Activated T-helper 1 cell treated with Interleukin-2 at 50 U/mL for 16 hours (primary cell): Measurements from ENCODE around the gene PPP1CC.
"Not testable (repeated sequence)": the region's sequence is repeated elsewhere in the genome, so short reads cannot be mapped to it uniquely, and the experiment has no call there.

Experiments
- DNase-seq: peaks from one replicate; pipeline ENCODE4 v3.0.0-alpha.2; 2020; ENCODE audit warnings: low read depth

PPP1CC gene

GRCh38 chr12:110742718-110743570 lies at the start of gene PPP1CC:
TSS of gene PPP1CC (minus strand) at chr12:110742891. CDS start at chr12:110742707, 184 bp downstream.
- DNase-seq = peak; percentile 90

DNA sequence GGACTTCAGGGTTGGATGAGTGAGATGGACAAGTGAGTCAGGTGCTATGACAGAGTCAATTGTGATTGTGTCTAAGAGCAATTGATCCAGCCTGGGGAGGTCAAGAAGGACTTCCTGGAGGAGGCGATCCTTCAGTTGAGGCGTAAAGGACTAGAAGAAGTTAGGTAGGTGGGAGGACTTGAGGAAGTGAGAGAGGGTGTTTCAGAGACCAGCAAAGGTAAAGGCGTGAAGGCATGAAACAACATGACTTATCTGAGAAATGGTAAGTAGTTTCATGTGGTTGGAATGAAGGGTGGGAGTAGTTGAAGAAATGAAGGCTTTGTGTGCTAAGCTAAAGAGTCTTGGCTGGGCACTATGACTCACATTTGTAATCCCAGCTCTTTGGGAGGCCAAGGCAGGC lies 48.9 kb upstream of the PPP1CC start:
- no peak for DNase-seq

- DNase-seq = no peak
These were observed 47.6 kb upstream of the PPP1CC start for GRCh38 chr12:110790301-110790700.

DNA sequence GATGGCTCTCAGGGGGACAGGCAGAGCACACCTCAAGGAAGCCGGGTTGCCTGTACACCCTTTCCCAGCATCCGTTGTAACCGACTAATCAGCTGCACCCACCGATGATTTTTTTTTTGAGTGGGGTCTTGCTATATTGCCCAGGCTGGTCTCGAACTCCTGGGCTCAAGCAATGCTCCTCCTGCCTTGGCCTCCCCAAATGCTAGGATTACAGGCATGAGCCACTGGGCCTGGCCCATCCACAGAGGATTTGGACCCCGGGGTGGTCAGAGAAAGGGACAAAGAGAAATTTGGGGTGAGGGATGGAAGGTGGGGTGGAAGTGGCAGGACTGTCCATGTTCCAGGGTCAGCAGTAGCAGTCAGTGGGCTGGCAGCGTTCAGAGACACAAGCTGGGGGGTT lies 43.3 kb upstream of the PPP1CC start:
- no peak for DNase-seq

- no peak for DNase-seq
These were observed 42.5 kb upstream of the PPP1CC start for GRCh38 chr12:110785240-110785639.

- no peak for DNase-seq
These were observed 40.2 kb upstream of the PPP1CC start for GRCh38 chr12:110782922-110783321.

DNA sequence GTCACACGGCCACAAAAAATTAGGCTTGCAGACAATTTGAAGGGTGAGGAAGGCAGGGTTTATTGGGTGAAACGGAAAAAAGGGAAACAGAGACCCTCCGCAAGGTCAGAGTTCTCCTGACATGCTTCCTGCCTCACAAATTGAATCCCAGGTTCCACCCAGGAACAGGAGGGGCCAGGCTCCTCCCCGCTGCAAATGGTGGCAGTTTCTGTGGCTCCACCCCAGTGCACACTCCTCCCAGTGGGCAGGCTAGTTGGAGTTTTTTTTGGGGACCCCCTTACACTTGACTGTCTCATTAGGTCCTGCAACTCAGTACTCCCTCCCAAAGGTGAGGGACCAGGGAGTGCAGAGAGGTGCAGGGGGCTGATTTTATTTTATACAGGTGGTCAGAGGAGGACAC lies 39.4 kb upstream of the PPP1CC start:
- no peak for DNase-seq

DNA sequence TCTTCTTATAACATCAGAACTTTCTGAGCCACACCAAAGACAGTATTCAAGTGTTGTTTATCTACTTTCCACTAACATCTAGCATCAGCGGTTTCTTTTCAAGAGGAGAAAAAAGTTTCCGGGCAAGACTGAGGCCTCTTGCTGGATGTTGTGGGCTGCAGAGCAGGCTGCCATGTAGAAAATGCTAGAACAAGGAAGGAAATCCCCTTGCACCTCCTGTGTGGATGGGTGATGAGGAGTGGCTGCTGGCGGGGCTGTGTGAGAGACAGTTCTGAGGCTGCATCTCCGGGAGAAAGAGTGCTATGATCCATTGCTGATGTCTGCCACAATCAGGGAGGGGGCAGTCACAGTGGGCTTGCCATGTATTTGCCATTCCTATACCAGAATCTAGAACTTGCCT lies 37.8 kb upstream of the PPP1CC start:
- DNase-seq = peak; percentile 5

DNA sequence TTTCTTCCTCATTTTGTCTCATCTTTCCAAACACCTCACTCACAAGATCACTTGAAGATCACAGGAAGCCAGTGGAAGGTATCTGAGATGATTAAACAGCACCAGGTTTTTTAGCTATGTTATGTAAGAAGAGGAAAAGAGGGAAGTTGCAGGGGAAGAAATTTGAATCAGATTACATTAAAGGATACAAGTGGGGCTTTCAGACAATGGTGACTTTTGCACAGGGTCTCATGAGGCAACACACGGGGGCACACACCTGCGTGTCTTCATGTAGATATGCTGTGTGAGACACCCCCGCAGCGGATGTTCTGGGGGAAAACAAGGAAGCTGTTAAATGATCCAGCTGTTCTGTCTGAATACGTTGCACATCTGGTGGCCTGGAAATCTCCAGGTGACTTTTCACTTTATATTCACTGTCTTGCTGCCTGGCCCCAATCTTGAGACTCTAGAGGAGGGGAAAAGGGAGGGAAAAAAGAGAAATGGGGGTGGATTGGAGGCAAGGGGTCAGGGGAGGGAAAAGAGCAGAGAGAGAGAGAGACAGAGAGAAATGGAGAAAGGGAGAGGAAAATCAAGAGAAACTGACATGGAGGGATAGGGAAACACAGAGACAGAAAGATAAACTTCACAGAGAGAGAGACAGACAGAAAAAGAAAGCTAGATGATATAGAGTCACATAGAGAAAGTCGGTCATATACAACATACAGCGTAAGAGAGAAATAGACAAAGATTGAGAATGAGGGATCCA lies 36.3 kb upstream of the PPP1CC start:
- no peak for DNase-seq

DNA sequence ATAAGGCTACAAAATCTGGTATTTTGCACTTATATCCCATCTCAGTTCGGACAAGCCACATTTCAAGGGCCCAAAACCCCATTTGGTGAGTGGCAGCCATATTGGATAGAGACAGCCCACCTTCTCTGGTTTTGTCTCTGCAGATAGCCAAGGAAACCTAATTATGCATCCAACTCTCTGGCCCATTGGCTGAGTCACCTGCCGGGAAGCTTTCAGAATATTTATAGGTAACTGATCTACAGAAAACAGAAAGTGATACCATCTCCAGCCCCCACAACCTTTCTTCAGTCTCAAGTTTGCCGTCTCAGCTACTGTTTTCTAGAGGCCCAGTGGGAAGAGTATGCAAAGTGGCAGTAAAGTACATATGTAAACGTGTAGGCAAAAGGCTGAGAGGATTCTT lies 33.7 kb upstream of the PPP1CC start:
- no peak for DNase-seq

DNA sequence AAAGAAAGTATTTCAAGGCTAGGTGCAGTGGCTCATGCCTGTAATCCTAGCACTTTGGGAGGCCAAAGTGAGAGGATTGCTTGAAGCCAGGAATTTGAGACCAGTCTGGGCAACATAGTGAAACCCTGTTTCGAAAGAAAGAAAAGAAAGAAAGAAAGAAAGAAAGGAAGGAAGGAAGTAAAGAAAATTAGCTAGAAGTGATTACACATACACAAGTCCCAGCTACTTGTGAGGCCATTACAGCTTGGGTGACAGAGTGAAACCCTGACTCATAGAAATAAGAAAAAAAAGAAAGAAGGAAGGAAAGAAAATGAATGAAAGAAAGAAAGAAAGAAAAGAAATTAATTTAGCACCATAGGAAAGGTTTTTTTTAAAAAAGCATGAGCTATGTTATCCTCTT lies 33.3 kb upstream of the PPP1CC start:
- DNase-seq = no peak

GRCh38 chr12:110774824-110775223 lies 32.1 kb upstream of the PPP1CC start:
- DNase-seq = no peak

GRCh38 chr12:110768960-110769359 lies 26.3 kb upstream of the PPP1CC start:
- no peak for DNase-seq

GRCh38 chr12:110767863-110768262 lies 25.2 kb upstream of the PPP1CC start:
- DNase-seq = no peak

DNA sequence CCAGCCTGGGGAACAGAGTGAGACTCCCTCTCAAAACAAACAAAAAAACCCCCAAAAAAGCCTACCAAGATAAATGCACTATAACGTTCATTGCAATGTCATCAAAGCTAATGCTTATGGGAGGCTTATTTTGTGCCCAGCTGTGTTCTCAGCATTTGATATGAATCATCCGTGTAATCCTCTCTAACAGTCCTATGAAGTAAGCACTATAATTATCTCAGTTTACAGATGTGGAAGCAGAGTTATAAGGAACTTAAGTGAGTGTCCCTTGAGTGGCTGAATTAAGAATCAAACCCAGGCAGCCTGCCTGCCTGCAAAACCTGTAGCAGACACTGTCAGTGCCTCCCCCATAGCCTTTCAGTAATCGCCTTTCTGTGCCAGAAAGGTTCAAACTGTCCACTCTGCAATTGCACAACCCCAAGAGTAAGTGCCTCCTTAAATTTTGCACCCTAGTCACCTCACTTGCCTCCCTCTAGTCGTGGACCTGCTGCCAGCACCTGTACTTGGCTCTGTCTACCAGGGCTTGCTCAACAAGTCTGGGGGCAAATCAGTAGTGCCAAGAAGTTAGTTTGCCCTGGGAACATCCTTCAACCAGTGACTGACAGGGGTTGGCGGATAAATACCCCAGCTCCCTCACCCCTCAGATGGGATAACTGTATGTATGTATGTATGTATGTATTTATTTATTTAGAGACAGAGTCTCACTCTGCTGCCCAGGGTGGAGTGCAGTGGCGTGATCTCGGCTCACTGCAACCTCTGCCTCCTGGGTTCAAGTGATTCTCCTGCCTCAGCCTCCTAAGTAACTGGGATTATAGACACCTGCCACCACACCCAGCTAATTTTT lies 23.8 kb upstream of the PPP1CC start:
- DNase-seq = no peak

DNA sequence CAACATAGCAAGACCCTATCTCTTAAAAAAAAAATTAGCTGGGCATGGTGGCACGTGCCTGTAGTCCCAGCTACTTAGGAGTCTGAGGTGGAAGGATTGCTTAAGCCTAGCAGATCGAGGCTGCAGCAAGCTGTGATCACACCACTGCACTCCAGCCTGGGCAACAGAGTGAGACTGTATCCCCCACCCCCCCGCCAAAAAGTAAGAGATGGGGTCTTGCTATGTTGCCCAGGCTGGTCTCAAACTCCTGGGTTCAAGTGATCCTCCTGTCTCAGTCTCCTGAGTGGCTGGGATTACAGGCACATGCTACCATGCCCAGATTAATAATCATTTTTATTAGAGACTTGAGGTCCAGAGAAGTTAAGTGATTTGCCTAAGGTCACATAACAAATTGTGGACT lies 22.9 kb upstream of the PPP1CC start:
- not testable (repeated sequence) for DNase-seq

DNA sequence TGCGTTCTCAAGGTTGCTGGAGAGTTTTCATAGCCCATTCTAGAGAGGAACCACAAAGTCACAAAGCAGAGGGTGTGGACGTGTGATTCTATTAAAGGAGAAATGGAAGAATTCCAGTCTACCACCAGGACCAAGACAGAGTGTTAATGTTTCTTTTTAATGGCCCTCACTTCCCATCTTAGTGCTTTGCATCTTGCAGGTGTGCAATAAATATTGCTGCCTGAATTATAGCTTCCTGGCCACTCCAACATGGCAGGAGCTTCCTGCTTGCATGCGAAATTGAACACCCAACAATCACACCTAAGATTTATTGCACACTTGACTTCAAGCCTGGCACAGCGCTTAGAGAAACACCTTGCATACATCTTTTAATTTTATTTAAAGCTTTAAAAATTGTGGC lies 22.4 kb upstream of the PPP1CC start:
- DNase-seq = no peak

GRCh38 chr12:110763583-110763982 lies 20.9 kb upstream of the PPP1CC start:
- DNase-seq = no peak

DNA sequence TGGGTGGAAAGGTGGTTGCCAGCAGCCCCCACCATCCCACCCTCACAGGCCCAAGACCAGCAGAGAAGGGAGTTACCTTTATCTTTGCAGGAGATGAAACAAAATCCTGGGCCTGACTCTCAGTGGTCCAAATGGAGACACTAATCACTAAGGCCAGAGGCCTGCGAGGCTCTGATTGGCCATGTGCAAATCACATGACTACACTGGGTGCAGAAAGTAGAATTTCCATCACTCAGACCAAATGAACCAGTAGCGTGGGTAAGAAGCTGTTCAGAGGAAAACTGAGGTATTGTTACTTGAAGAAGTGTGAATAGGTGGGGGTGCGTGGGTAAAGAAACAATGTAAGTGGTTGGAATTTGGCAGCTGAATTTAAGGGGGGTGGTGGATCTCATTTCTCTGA lies 20.2 kb upstream of the PPP1CC start:
- DNase-seq = no peak

DNA sequence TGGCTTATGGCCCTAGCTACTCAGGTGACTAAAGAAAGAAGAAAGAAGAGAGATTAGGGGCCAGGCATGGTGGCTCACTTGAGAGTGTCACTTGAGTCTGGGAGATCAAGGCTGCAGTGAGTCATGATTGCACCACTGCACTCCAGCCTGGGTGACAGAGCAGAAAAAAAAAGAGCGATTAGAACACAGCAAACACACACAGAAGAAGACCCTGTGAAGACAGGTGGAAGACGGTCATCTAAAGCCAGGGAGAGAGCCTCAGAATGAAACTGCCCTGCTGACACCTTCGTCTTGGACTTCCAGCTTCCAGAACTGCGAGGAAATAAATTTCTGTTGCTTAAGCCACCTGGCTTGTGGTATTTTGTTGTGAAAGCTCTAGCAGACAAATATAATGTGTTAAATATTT lies 17.5 kb upstream of the PPP1CC start:
- no peak for DNase-seq

- no peak for DNase-seq
These were observed 16.2 kb upstream of the PPP1CC start for GRCh38 chr12:110758922-110759321.

DNA sequence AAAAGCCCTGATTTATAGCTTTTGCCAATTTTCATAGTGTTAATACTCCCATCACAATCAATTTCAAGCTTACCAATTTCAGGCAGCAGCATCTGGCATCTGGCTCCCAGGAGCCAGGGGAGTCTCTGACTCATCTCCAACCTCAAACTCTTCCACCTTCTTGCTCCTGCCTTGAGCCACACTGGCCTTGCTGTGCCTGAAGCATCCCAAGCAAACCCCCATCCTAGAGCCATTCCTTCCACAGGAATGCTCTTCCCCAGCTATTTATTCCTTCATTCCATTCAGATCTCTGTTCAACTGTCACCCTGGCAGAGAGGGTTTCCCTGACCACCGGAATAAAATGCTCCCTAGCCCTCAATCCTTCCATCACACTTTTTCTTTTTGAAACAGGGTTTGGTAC lies 13.9 kb upstream of the PPP1CC start:
- DNase-seq = no peak
